Ovary (tissue), 9 donors: ENCODE results near the gene UROC1. TPM values are rescaled to one million over a fixed set of nuclear protein-coding genes. Genes with fewer than 3 reads are reported as not detected.

ENCODE experiments used
- DNase-seq, 5 donors: peaks; one replicate each; pipeline ENCODE4 v3.0.0-alpha.2; 2019 to 2020
- H3K27ac ChIP-seq, 2 donors: fragments of 200-600 bp; one replicate each; pipeline versions ENCODE4 v1.5.1 to v1.8.0; 2019 to 2022
- H3K27me3 ChIP-seq: fragments of 200-600 bp; one replicate; pipeline ENCODE4 v1.8.0; 2022
- H3K36me3 ChIP-seq: fragments of 200-600 bp; sonication (generic); one replicate; pipeline ENCODE4 v1.5.1; 2019
- H3K4me1 ChIP-seq: one replicate; pipeline ENCODE4 v1.8.1; 2013; ENCODE audit warnings: mild to moderate bottlenecking, moderate library complexity; ENCODE audit not compliant: insufficient read depth
- H3K4me3 ChIP-seq: fragments of 200-600 bp; sonication (generic); one replicate; pipeline ENCODE4 v1.5.1; 2017
- H3K9me3 ChIP-seq, 2 donors: fragments of 200-600 bp in 1 of 2; sonication (generic) in 1 of 2; one replicate each; pipeline versions ENCODE4 v1.5.1 to v1.8.1; 2013 to 2019; ENCODE audit warnings: mild to moderate bottlenecking in 1 of 2, moderate library complexity in 1 of 2
- CTCF ChIP-seq, 3 donors: fragments of 450-650 bp in 2 of 3; fragments of 200-600 bp in 1 of 3; IDR thresholded peaks; one replicate each; pipeline versions ENCODE4 v1.5.1 to v1.8.0; 2016 to 2022; ENCODE audit warnings: antibody characterized with exemption in 3 of 3, mild to moderate bottlenecking in 1 of 3
- EP300 ChIP-seq: sonication (generic); formaldehyde crosslinking; IDR thresholded peaks from one replicate; pipeline ENCODE4 v1.6.1; 2017; ENCODE audit warnings: antibody characterized with exemption
- POLR2A ChIP-seq: fragments of 450-650 bp; IDR thresholded peaks from one replicate; pipeline ENCODE4 v1.6.1; 2017; ENCODE audit warnings: antibody characterized with exemption, mild to moderate bottlenecking, moderate library complexity
- WGBS, 3 donors: extraction: QIAGEN DNeasy Blood & Tissue Kit in 1 of 3; methylation state at CpG; one replicate each; pipeline versions ENCODE4 v1.1.5 to v1.1.7; 2013 to 2017; 5-methylcytosine and 5-hydroxymethylcytosine counted together
- intact Hi-C, 4 donors: fragments of 100-400 bp; cut with DNase I; formaldehyde crosslinking; loops; one replicate each; pipeline versions ENCODE4 v1.11.0 to v1.15.1; 2022 to 2023
- polyA plus RNA-seq, 2 donors: library from polyadenylated mRNA; stranded (reverse); fragments of 200-250 nt in 1 of 2; fragments of 350-450 nt in 1 of 2; fragmentation: Illumina TruSeq in 1 of 2; extraction: RNeasy Lipid Tissue Mini Kit (QIAGEN cat#74804) in 1 of 2; gene quantifications; one replicate each; pipeline ENCODE4 v1.2.3, GENCODE V29; 2013 to 2014
- small RNA-seq: library from RNA; depleted of rRNA; stranded (forward); fragments of <200 nt; gene quantifications from one replicate; pipeline ENCODE3, GENCODE V24; 2016
- total RNA-seq, 7 donors: library from RNA; depleted of rRNA in 2 of 7; stranded (reverse); fragments of >200 nt in 2 of 7; fragmentation: NEBNext Ultra II Directional in 3 of 7; extraction: Animal tissue kit (Norgen Biotek cat#: 25700) in 3 of 7; gene quantifications; one replicate each; pipeline versions ENCODE4 v1.1.0 to v1.2.4, GENCODE V29; 2016 to 2023
- donor health status: DM: no; HTN: no; CAD: no; lungs with moderate emphysema.
- donor health status: DM: no; HTN: no; CAD: no.
- donor health status: Bipolar disorder and iron deficiency.
- donor health status: DM: yes; HTN: yes; CAD: no.
- donor health status: DM: no; HTN: no; CAD: no.
- donor health status: DM: yes; HTN: yes; CAD: no.

The UROC1 gene
- total and polyA plus RNA-seq, 9 donors, result 0.06 to 0.32 (median 0.12) TPM; not detected in 4

DNA sequence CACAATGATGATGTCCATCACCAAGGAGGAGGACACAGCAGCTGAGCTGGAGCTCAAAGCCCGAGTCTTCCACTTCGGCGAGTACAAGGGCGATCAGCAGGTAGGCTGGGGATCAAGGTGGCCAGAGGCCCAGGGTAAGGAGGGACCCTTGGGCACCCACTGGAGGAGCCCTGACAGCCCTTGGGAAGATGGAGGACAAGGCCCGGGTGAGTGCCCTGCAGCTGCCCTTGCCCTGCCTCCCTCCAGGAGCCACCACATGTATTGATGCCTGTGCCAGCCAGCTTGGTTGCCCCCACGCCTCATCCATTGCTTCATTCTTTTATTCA lies 84.5 kb downstream of the UROC1 start:
- intact Hi-C loops, result no loop called here
- Histone ChIP-seq H3K4me1 (no peaks in the 10 kb centered on the region), H3K4me3 (no peak overlapping the region), H3K9me3 (no peaks in the 10 kb centered on the region), H3K27ac (no peak overlapping the region), H3K36me3 (no peaks in the 10 kb centered on the region), H3K27me3 (no peaks in the 10 kb centered on the region)
- no peak for TF ChIP-seq EP300
- no peak for TF ChIP-seq POLR2A
- TF ChIP-seq CTCF (IDR thresholded peaks at IDR 0.05), result no peak
- WGBS, 3 donors, result 93 to 95% (median 94%) methylated on average over 6 of the region's 6 CpGs
- DNase-seq, result peak in 1 of 5 donors; percentile 2

DNA sequence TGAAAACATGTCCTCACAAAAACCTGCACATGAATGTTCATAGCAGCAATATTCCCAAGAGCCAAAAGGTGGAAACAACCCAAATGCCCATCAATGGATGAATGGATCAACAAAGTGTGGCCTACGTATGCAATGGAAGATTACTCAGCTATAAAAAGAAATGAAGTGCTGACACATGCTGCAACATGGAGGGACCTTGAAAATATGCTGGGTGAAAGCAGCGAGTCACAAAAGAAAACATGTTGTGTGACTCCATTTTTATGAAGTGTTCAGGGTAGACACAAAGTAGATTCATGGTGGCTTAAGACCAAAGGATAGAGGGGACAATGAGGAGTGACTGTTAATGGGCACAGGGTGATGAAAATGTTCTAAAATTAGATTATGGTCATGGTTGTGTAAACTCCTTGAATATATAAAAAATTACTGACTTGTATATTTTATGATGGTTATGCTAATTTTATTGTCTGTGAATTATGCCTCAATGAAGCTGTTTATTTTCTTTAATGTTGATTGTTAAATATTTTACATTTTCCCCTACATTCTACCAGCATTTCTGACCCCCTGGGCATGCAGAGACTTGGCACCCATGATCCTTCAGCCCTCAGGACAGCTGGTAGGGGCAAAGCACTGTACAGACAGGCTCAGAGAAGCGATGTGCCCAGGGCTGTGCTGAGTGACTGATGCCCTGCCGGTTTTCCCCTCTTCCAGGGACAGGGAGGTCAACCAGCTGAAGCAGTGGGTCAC lies 85.0 kb downstream of the UROC1 start:
- 83 to 87% (median 87%) methylated on average over 4 of the region's 4 CpGs for WGBS, 3 donors

More for the DNA sequence above, 85.0 kb downstream of the UROC1 start:
- Histone ChIP-seq H3K4me1 (no peaks in the 10 kb centered on the region), H3K27me3 (no peaks in the 10 kb centered on the region), H3K9me3 (no peaks in the 10 kb centered on the region), H3K4me3 (no peak overlapping the region), H3K27ac (no peak overlapping the region), H3K36me3 (no peaks in the 10 kb centered on the region)
- no peak for TF ChIP-seq POLR2A
- TF ChIP-seq EP300, result no peak
- TF ChIP-seq CTCF (IDR thresholded peaks at IDR 0.05), result no peak
- intact Hi-C loops, result no loop called here
- no peak for DNase-seq

Small RNAs within 50 kb of the gene (small RNA-seq; reads per million reads assigned to genes)
- 0.35 reads per million for gene RNA5SP138

Other genes with a start within 250 kb of the UROC1 start
- 10 to 100 TPM; 23.2 to 83.3 (median 40.0) TPM for gene KLF15, start 160.4 kb downstream of the UROC1 start, total RNA-seq
- gene KLF15, start 160.4 kb downstream of the UROC1 start, polyA plus RNA-seq, result 10 to 100 TPM; 13.4 to 61.4 TPM
- 10 to 100 TPM in 1 of 7 donors, 1 to 10 TPM in 4, not detected in 2; 1.5 to 21.3 (median 1.7) TPM for gene CFAP100, start 122.9 kb downstream of the UROC1 start, total RNA-seq
- gene CFAP100, start 122.9 kb downstream of the UROC1 start, polyA plus RNA-seq, result under 1 TPM in 1 of 2 donors, not detected in 1; 0.06 TPM
- 10 to 100 TPM; 32.2 to 47.3 (median 32.9) TPM for gene ZXDC, start 41.9 kb downstream of the UROC1 start, total RNA-seq
- gene ZXDC, start 41.9 kb downstream of the UROC1 start, polyA plus RNA-seq, result 10 to 100 TPM; 14.4 to 18.5 TPM
- gene CHST13, start 6.4 kb upstream of the UROC1 start, total RNA-seq, result under 1 TPM in 4 of 7 donors, not detected in 3; 0.12 to 0.87 (median 0.44) TPM
- gene CHST13, start 6.4 kb upstream of the UROC1 start, polyA plus RNA-seq, result under 1 TPM in 1 of 2 donors, not detected in 1; 0.15 TPM
- gene C3orf22, start 41.2 kb upstream of the UROC1 start, total RNA-seq, result under 1 TPM in 3 of 7 donors, not detected in 4; 0.12 to 0.40 (median 0.30) TPM
- under 1 TPM in 1 of 2 donors, not detected in 1; 0.04 TPM for gene C3orf22, start 41.2 kb upstream of the UROC1 start, polyA plus RNA-seq
- gene TXNRD3, start 137.4 kb upstream of the UROC1 start, total RNA-seq, result 10 to 100 TPM; 10.1 to 25.3 (median 20.5) TPM
- 10 to 100 TPM; 11.1 to 17.9 TPM for gene TXNRD3, start 137.4 kb upstream of the UROC1 start, polyA plus RNA-seq
- gene CHCHD6, start 186.5 kb upstream of the UROC1 start, total RNA-seq, result 10 to 100 TPM; 12.5 to 24.6 (median 19.5) TPM
- 10 to 100 TPM in 1 of 2 donors, 1 to 10 TPM in 1; 8.5 to 24.4 TPM for gene CHCHD6, start 186.5 kb upstream of the UROC1 start, polyA plus RNA-seq